ENCODE measurements around the gene PDK2. TPM values are rescaled to one million over a fixed set of nuclear protein-coding genes. Genes with fewer than 3 reads are reported as not detected.

The PDK2 gene
- total and polyA plus RNA-seq, 7 donors, result 50.3 to 213 (median 99.4) TPM

GRCh38 chr17:50106393-50107131, 11.4 kb downstream of the PDK2 start:
- WGBS, 3 donors, result 65 to 66% (median 66%) methylated on average over 13 of the region's 13 CpGs
- Histone ChIP-seq H3K36me3 (ENCODE audit: insufficient read depth in 1 of 2, low read depth in 1 of 2) (peaks cover 0 to 62% of the 10 kb centered on the region in 2 donors), H3K4me3 (no peak overlapping the region), H3K27ac (no peak overlapping the region), H3K4me1 (peaks cover 37% of the 10 kb centered on the region), H3K27me3 (ENCODE audit: insufficient read depth in 3 of 3, low read length in 2 of 3) (no peaks in the 10 kb centered on the region), H3K9me3 (no peaks in the 10 kb centered on the region)
- intact Hi-C loops (cut with DNase I), result no loop called here
- DNase-seq (no peak), ATAC-seq (no peak)
- TF ChIP-seq, protein P1, sequence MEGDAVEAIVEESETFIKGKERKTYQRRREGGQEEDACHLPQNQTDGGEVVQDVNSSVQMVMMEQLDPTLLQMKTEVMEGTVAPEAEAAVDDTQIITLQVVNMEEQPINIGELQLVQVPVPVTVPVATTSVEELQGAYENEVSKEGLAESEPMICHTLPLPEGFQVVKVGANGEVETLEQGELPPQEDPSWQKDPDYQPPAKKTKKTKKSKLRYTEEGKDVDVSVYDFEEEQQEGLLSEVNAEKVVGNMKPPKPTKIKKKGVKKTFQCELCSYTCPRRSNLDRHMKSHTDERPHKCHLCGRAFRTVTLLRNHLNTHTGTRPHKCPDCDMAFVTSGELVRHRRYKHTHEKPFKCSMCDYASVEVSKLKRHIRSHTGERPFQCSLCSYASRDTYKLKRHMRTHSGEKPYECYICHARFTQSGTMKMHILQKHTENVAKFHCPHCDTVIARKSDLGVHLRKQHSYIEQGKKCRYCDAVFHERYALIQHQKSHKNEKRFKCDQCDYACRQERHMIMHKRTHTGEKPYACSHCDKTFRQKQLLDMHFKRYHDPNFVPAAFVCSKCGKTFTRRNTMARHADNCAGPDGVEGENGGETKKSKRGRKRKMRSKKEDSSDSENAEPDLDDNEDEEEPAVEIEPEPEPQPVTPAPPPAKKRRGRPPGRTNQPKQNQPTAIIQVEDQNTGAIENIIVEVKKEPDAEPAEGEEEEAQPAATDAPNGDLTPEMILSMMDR (IDR thresholded peaks at IDR 0.05), result no peak

- intact Hi-C loops (cut with DNase I), result no loop called here
- 84 to 89% (median 87%) methylated on average over 10 of the region's 10 CpGs for WGBS, 3 donors
- Histone ChIP-seq H3K4me3 (no peak overlapping the region), H3K9me3 (no peaks in the 10 kb centered on the region), H3K27ac (peak overlapping the region; percentile 98), H3K27me3 (ENCODE audit: insufficient read depth in 3 of 3, low read length in 2 of 3) (no peaks in the 10 kb centered on the region), H3K4me1 (peaks cover 37% of the 10 kb centered on the region), H3K36me3 (ENCODE audit: insufficient read depth in 1 of 2, low read depth in 1 of 2) (peaks cover 0 to 62% of the 10 kb centered on the region in 2 donors)
- DNase-seq, result no peak
- no peak for ATAC-seq
- TF ChIP-seq, protein P1 (IDR thresholded peaks at IDR 0.05), result no peak
Observed at GRCh38 chr17:50107790-50108414, 12.8 kb downstream of the PDK2 start.

GRCh38 chr17:50108556-50108955, 13.4 kb downstream of the PDK2 start:
- Histone ChIP-seq H3K27me3 (ENCODE audit: insufficient read depth in 3 of 3, low read length in 2 of 3) (no peaks in the 10 kb centered on the region), H3K4me3 (no peak overlapping the region), H3K4me1 (peaks cover 34% of the 10 kb centered on the region), H3K9me3 (no peaks in the 10 kb centered on the region), H3K27ac (peak overlapping the region; percentile 98), H3K36me3 (ENCODE audit: insufficient read depth in 1 of 2, low read depth in 1 of 2) (peaks cover 0 to 62% of the 10 kb centered on the region in 2 donors)
- intact Hi-C loops (cut with DNase I), result no loop called here
- 72 to 84% (median 83%) methylated on average over 9 of the region's 9 CpGs for WGBS, 3 donors
- DNase-seq, result no peak
- TF ChIP-seq, protein P1 (IDR thresholded peaks at IDR 0.05), result no peak
- ATAC-seq, result no peak

DNA sequence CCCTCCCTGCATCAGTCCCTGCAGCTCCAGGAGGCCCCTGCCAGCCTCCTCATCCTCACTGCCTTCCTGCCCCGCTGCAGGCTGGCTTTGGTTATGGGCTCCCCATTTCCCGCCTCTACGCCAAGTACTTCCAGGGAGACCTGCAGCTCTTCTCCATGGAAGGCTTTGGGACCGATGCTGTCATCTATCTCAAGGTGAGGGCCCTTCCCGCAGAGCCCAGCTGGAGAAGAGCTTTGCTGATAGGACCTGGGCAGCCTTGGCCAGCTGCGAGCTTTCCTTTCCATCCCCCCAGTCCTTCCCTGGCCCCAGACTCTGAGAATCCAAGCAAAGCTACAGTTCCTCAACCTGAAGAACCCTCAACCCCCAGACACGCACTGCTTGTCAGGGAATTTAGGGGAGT, 14.1 kb downstream of the PDK2 start:
- no peak for DNase-seq
- TF ChIP-seq, protein P1 (IDR thresholded peaks at IDR 0.05), result no peak
- 78 to 92% (median 87%) methylated on average over 7 of the region's 7 CpGs for WGBS, 3 donors
- H3K4me3 ChIP-seq, result no peak overlapping the region
- peaks cover 30% of the 10 kb centered on the region for H3K4me1 ChIP-seq
- H3K36me3 ChIP-seq (ENCODE audit: insufficient read depth in 1 of 2, low read depth in 1 of 2), result peaks cover 0 to 58% of the 10 kb centered on the region in 2 donors
- H3K9me3 ChIP-seq, result no peaks in the 10 kb centered on the region
- intact Hi-C loops (cut with DNase I), result no loop called here
- ATAC-seq, result no peak
- H3K27ac ChIP-seq, result peak overlapping the region; percentile 98
- H3K27me3 ChIP-seq (ENCODE audit: insufficient read depth in 3 of 3, low read length in 2 of 3), result no peaks in the 10 kb centered on the region
